ENCODE results near the gene RRAGB. TPM values are rescaled to one million over a fixed set of nuclear protein-coding genes. Genes with fewer than 3 reads are reported as not detected.
"Not testable (repeated sequence)": the region's sequence is repeated elsewhere in the genome, so short reads cannot be mapped to it uniquely, and the experiment has no call there.

Gene RRAGB
- total and polyA plus RNA-seq, 4 donors: 11.5 to 26.2 (median 16.2) TPM

- 93 to 96% methylated on average over 20 to 23 of the region's 24 CpGs for WGBS, 2 donors
- ATAC-seq (ENCODE audit: low FRiP score); H3K4me1 ChIP-seq (ENCODE audit: control insufficient read depth in 1 of 2, insufficient read depth in 2 of 2, low read length in 2 of 2); H3K27me3 ChIP-seq (ENCODE audit: control insufficient read depth in 1 of 2, insufficient read depth in 2 of 2, low read length in 1 of 2); DNase-seq; H3K4me3 ChIP-seq (ENCODE audit: low read length in 2 of 2); H3K27ac ChIP-seq (ENCODE audit: low read depth in 1 of 2, low read length in 2 of 2); H3K36me3 ChIP-seq (ENCODE audit: control insufficient read depth in 1 of 2, insufficient read depth in 2 of 2, low read length in 1 of 2); intact Hi-C loops (cut with DNase I); H3K9me3 ChIP-seq (ENCODE audit: control insufficient read depth, low read length): not testable (repeated sequence)
Observed at GRCh38 chrX:55748463-55748862, 30.9 kb downstream of the RRAGB start.

GRCh38 chrX:55750256-55750655, 32.7 kb downstream of the RRAGB start:
- Histone ChIP-seq H3K36me3 (ENCODE audit: control insufficient read depth in 1 of 2, insufficient read depth in 2 of 2, low read length in 1 of 2) (peaks cover 3 to 5% of the 10 kb centered on the region in 2 donors), H3K27ac (ENCODE audit: low read depth in 1 of 2, low read length in 2 of 2) (no peak overlapping the region), H3K4me3 (ENCODE audit: low read length in 2 of 2) (no peak overlapping the region), H3K27me3 (ENCODE audit: control insufficient read depth in 1 of 2, insufficient read depth in 2 of 2, low read length in 1 of 2) (no peaks in the 10 kb centered on the region), H3K4me1 (ENCODE audit: control insufficient read depth in 1 of 2, insufficient read depth in 2 of 2, low read length in 2 of 2) (no peaks in the 10 kb centered on the region), H3K9me3 (ENCODE audit: control insufficient read depth, low read length) (no peaks in the 10 kb centered on the region)
- WGBS, 2 donors: 52 to 83% methylated on average over 1 of the region's 1 CpG
- ATAC-seq (ENCODE audit: low FRiP score) (no peak), DNase-seq (no peak)
- intact Hi-C loops (cut with DNase I): no loop called here

GRCh38 chrX:55754861-55755294, 37.3 kb downstream of the RRAGB start:
- ATAC-seq (ENCODE audit: low FRiP score) (no peak), DNase-seq (no peak)
- WGBS, 2 donors: 72 to 91% methylated on average over 3 of the region's 3 CpGs
- Histone ChIP-seq H3K36me3 (ENCODE audit: control insufficient read depth in 1 of 2, insufficient read depth in 2 of 2, low read length in 1 of 2) (peaks cover 0 to 1% of the 10 kb centered on the region in 2 donors), H3K4me1 (ENCODE audit: control insufficient read depth in 1 of 2, insufficient read depth in 2 of 2, low read length in 2 of 2) (no peaks in the 10 kb centered on the region), H3K27ac (ENCODE audit: low read depth in 1 of 2, low read length in 2 of 2) (no peak overlapping the region), H3K27me3 (ENCODE audit: control insufficient read depth in 1 of 2, insufficient read depth in 2 of 2, low read length in 1 of 2) (no peaks in the 10 kb centered on the region), H3K9me3 (ENCODE audit: control insufficient read depth, low read length) (no peaks in the 10 kb centered on the region), H3K4me3 (ENCODE audit: low read length in 2 of 2) (no peak overlapping the region)
- intact Hi-C loops (cut with DNase I): no loop called here

DNA sequence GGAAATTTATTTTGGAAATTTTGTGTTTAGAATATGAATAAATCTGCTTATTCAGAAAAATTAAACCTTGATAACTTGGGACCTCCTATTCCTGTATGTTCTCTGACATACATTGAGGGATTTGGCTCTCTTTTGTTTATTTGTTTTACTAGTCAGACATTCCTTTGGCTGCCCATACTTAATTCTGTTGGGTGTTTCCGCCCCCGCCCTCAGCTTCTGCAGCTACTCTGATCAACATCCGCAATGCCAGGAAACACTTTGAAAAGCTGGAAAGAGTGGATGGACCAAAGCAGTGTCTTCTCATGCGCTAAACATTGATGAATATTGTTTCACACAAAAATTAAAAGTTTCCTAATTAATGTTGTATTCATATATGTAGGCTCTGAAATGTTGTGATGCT, 40.5 kb downstream of the RRAGB start:
- WGBS, 2 donors: 77 to 87% methylated on average over 4 of the region's 4 CpGs
- intact Hi-C loops (cut with DNase I): no loop called here
- H3K9me3 ChIP-seq (ENCODE audit: control insufficient read depth, low read length): no peaks in the 10 kb centered on the region
- no peak overlapping the region for H3K4me3 ChIP-seq (ENCODE audit: low read length in 2 of 2)
- no peak for DNase-seq
- no peaks in the 10 kb centered on the region for H3K4me1 ChIP-seq (ENCODE audit: control insufficient read depth in 1 of 2, insufficient read depth in 2 of 2, low read length in 2 of 2)
- H3K27ac ChIP-seq (ENCODE audit: low read depth in 1 of 2, low read length in 2 of 2): no peak overlapping the region
- ATAC-seq (ENCODE audit: low FRiP score): no peak
- H3K27me3 ChIP-seq (ENCODE audit: control insufficient read depth in 1 of 2, insufficient read depth in 2 of 2, low read length in 1 of 2): no peaks in the 10 kb centered on the region
- no peaks in the 10 kb centered on the region for H3K36me3 ChIP-seq (ENCODE audit: control insufficient read depth in 1 of 2, insufficient read depth in 2 of 2, low read length in 1 of 2)

DNA sequence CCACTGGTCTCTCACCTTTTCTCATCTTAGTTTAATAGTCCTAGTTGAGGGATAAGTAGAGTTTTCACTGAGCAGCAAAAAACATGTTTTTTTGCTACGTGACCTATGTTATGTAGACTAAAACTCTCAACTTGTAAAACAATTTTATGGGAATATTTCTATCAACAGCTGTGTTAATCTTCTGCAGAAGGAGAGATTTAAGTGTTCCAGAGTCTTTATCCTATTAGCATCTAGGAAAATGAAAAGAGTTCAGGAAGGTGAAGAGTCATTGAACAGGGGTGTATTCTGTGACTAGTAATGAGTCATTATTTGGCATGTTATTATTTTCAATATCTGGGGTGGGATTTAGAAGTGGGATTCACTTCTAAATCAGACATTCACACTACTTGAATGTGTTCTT, 41.9 kb downstream of the RRAGB start:
- H3K36me3 ChIP-seq (ENCODE audit: control insufficient read depth in 1 of 2, insufficient read depth in 2 of 2, low read length in 1 of 2): no peaks in the 10 kb centered on the region
- no peaks in the 10 kb centered on the region for H3K4me1 ChIP-seq (ENCODE audit: control insufficient read depth in 1 of 2, insufficient read depth in 2 of 2, low read length in 2 of 2)
- no peaks in the 10 kb centered on the region for H3K9me3 ChIP-seq (ENCODE audit: control insufficient read depth, low read length)
- DNase-seq (no peak), ATAC-seq (ENCODE audit: low FRiP score) (no peak)
- 76 to 97% methylated on average over 1 of the region's 1 CpG for WGBS, 2 donors
- no peak overlapping the region for H3K4me3 ChIP-seq (ENCODE audit: low read length in 2 of 2)
- H3K27me3 ChIP-seq (ENCODE audit: control insufficient read depth in 1 of 2, insufficient read depth in 2 of 2, low read length in 1 of 2): no peaks in the 10 kb centered on the region
- intact Hi-C loops (cut with DNase I): no loop called here
- H3K27ac ChIP-seq (ENCODE audit: low read depth in 1 of 2, low read length in 2 of 2): no peak overlapping the region

DNA sequence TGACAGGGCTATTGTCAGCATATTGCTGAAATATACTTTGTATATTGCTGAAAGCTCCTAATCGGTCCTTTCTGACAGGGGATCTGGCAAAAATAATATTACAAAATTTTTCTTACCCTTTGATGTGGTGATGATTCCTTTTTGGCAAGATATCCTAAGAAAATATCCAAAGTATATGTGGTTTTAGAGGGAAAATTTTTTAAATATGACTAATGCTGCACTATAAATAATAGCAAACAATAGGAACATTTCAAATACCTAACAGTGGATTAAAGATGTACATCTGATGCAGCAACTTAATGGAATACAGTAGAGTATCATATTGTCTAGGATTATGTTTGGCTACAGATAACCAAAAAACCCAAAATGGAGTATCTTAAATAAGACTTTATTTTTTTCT, 49.6 kb downstream of the RRAGB start:
- no peaks in the 10 kb centered on the region for H3K36me3 ChIP-seq (ENCODE audit: control insufficient read depth in 1 of 2, insufficient read depth in 2 of 2, low read length in 1 of 2)
- DNase-seq: no peak
- no peak overlapping the region for H3K4me3 ChIP-seq (ENCODE audit: low read length in 2 of 2)
- 4 to 9% methylated on average over 1 of the region's 1 CpG for WGBS, 2 donors
- no peak for ATAC-seq (ENCODE audit: low FRiP score)
- no peaks in the 10 kb centered on the region for H3K9me3 ChIP-seq (ENCODE audit: control insufficient read depth, low read length)
- no peaks in the 10 kb centered on the region for H3K4me1 ChIP-seq (ENCODE audit: control insufficient read depth in 1 of 2, insufficient read depth in 2 of 2, low read length in 2 of 2)
- no peaks in the 10 kb centered on the region for H3K27me3 ChIP-seq (ENCODE audit: control insufficient read depth in 1 of 2, insufficient read depth in 2 of 2, low read length in 1 of 2)
- H3K27ac ChIP-seq (ENCODE audit: low read depth in 1 of 2, low read length in 2 of 2): no peak overlapping the region
- intact Hi-C loops (cut with DNase I): no loop called here

GRCh38 chrX:55774419-55774818, 56.9 kb downstream of the RRAGB start:
- H3K27ac ChIP-seq (ENCODE audit: low read depth in 1 of 2, low read length in 2 of 2); H3K4me1 ChIP-seq (ENCODE audit: control insufficient read depth in 1 of 2, insufficient read depth in 2 of 2, low read length in 2 of 2); DNase-seq; intact Hi-C loops (cut with DNase I); H3K4me3 ChIP-seq (ENCODE audit: low read length in 2 of 2); H3K36me3 ChIP-seq (ENCODE audit: control insufficient read depth in 1 of 2, insufficient read depth in 2 of 2, low read length in 1 of 2); ATAC-seq (ENCODE audit: low FRiP score); H3K27me3 ChIP-seq (ENCODE audit: control insufficient read depth in 1 of 2, insufficient read depth in 2 of 2, low read length in 1 of 2); H3K9me3 ChIP-seq (ENCODE audit: control insufficient read depth, low read length): not testable (repeated sequence)
- 41 to 42% methylated on average over 6 of the region's 6 CpGs for WGBS, 2 donors

- H3K9me3 ChIP-seq (ENCODE audit: control insufficient read depth, low read length): no peaks in the 10 kb centered on the region
- DNase-seq: no peak
- intact Hi-C loops (cut with DNase I): no loop called here
- H3K4me1 ChIP-seq (ENCODE audit: control insufficient read depth in 1 of 2, insufficient read depth in 2 of 2, low read length in 2 of 2): no peaks in the 10 kb centered on the region
- no peaks in the 10 kb centered on the region for H3K36me3 ChIP-seq (ENCODE audit: control insufficient read depth in 1 of 2, insufficient read depth in 2 of 2, low read length in 1 of 2)
- no peak for ATAC-seq (ENCODE audit: low FRiP score)
- WGBS, 2 donors: 85 to 91% methylated on average over 2 of the region's 2 CpGs
- H3K4me3 ChIP-seq (ENCODE audit: low read length in 2 of 2): no peak overlapping the region
- H3K27ac ChIP-seq (ENCODE audit: low read depth in 1 of 2, low read length in 2 of 2): no peak overlapping the region
- no peaks in the 10 kb centered on the region for H3K27me3 ChIP-seq (ENCODE audit: control insufficient read depth in 1 of 2, insufficient read depth in 2 of 2, low read length in 1 of 2)
Observed at GRCh38 chrX:55777596-55777995, 60.0 kb downstream of the RRAGB start.

DNA sequence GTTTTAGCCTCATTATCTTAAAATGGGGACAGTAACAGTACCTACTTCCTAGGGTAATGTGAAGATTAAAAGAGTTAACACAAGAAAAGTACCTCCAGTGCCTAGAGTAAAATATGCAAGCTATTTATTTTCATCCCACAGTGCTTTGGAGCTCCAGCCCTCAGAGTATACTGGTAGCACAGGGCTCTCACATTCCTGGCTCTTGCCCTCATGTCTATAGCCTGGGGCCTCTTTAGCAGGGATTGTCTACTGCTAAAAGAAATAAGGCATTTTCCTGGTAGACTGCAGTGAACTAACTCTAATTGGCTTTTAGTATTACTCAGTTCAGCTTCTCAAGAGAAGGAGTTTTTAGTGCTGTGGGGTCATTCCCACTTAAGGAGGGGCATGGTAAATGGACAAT, 60.8 kb downstream of the RRAGB start:
- ATAC-seq (ENCODE audit: low FRiP score): no peak
- Histone ChIP-seq H3K9me3 (ENCODE audit: control insufficient read depth, low read length) (no peaks in the 10 kb centered on the region), H3K36me3 (ENCODE audit: control insufficient read depth in 1 of 2, insufficient read depth in 2 of 2, low read length in 1 of 2) (no peaks in the 10 kb centered on the region), H3K27me3 (ENCODE audit: control insufficient read depth in 1 of 2, insufficient read depth in 2 of 2, low read length in 1 of 2) (no peaks in the 10 kb centered on the region), H3K4me1 (ENCODE audit: control insufficient read depth in 1 of 2, insufficient read depth in 2 of 2, low read length in 2 of 2) (no peaks in the 10 kb centered on the region), H3K27ac (ENCODE audit: low read depth in 1 of 2, low read length in 2 of 2) (no peak overlapping the region), H3K4me3 (ENCODE audit: low read length in 2 of 2) (no peak overlapping the region)
- intact Hi-C loops (cut with DNase I): no loop called here
- no peak for DNase-seq

Measured in aorta (tissue), 5 donors.